ENCODE results near the gene TRIM8. TPM values are rescaled to one million over a fixed set of nuclear protein-coding genes. Genes with fewer than 3 reads are reported as not detected.

Gene TRIM8
- total RNA-seq, 2 experiments from 2014 or later, result 80.9 to 81.6 TPM

DNA sequence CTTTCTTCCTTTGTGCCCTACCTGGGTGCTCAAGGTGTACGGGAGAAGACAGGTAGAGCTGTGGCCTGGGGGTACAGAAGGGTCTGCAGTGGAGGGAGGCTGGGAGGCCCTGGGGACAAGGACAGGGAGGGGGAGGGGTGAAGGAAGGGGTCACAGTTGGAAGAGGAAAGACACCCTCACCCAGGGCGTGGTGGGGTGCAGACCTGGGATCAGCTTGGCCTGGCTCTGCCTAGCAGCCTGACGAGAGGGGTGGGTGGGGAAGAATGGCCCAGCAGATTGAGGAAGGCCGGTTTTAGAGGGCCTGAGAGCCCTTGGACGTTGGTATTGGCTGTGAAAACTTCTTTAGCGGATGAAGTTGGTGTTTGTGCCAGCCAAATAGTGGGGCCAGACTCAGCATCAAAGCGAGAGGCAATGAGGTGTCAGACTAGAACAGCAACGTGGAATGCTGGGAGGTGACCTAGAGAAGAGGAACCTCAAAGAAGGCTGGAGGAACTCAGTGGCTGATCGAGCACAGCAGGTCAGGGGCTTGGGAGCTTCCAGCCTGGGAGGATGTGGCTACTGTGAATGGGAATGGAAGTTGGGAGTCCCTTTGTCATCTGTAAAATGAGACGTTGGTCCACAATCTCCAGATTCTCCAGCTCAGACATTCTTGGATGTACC is 18.1 kb upstream of the TRIM8 start:
- CTCF ChIA-PET, result no interaction called here
- no peak overlapping the region for H3K27ac Mint-ChIP-seq
- H3K4me3 Mint-ChIP-seq, result no peak overlapping the region

DNA sequence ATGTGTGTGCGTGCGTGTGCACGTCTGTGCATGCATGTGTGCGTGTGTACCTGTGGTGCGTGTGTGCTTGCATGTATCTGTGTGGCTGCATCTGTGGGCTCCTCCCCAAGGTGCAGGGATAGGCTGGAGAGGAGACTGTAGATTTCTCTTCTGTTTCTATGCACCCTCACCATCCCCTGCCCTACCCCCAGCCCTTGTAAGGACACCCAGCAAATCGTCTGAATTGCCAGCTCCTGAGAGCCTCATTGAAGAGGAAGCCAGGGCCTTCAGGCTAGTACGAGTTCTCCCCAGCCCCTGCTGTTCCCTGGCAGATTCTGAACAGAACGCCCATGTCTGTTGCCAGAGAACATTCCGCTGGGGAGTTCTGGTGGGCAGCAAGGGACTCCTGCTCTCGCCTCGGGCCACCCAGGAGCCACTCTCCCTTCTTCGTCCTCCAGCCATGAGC is 17.0 kb upstream of the TRIM8 start:
- Mint-ChIP-seq H3K9me3 (no peaks in the 10 kb centered on the region), H3K4me3 (no peak overlapping the region), H3K4me1 (ENCODE audit: low read depth) (peaks cover 3% of the 10 kb centered on the region), H3K27me3 (no peaks in the 10 kb centered on the region), H3K36me3 (ENCODE audit: low read depth) (peaks cover 13% of the 10 kb centered on the region), H3K27ac (no peak overlapping the region)
- no peak for ATAC-seq (ENCODE audit: poor library complexity)
- ChIA-PET POLR2A (interaction anchor here (0.6 to 1.1 kb wide), 2 partner anchors 8 to 839 kb away, joined by 3 read pairs; no protein-coding TSS in a partner anchor), CTCF (no interaction called here)
- H3K36me3 ChIP-seq (ENCODE audit: insufficient read depth, low read length), result peaks cover 25% of the 10 kb centered on the region
- no peaks in the 10 kb centered on the region for H3K27me3 ChIP-seq (ENCODE audit: control insufficient read depth in 1 of 2, insufficient read depth in 2 of 2, low read length in 2 of 2)
- DNase-seq, result no peak
- H3K27ac ChIP-seq (ENCODE audit: low read depth in 1 of 2, low read length in 2 of 2), result no peak overlapping the region
- H3K4me1 ChIP-seq (ENCODE audit: insufficient read depth, low read length), result peaks cover 5% of the 10 kb centered on the region
- TF ChIP-seq, protein P1, sequence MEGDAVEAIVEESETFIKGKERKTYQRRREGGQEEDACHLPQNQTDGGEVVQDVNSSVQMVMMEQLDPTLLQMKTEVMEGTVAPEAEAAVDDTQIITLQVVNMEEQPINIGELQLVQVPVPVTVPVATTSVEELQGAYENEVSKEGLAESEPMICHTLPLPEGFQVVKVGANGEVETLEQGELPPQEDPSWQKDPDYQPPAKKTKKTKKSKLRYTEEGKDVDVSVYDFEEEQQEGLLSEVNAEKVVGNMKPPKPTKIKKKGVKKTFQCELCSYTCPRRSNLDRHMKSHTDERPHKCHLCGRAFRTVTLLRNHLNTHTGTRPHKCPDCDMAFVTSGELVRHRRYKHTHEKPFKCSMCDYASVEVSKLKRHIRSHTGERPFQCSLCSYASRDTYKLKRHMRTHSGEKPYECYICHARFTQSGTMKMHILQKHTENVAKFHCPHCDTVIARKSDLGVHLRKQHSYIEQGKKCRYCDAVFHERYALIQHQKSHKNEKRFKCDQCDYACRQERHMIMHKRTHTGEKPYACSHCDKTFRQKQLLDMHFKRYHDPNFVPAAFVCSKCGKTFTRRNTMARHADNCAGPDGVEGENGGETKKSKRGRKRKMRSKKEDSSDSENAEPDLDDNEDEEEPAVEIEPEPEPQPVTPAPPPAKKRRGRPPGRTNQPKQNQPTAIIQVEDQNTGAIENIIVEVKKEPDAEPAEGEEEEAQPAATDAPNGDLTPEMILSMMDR (IDR thresholded peaks at IDR 0.05), result no peak
- no peaks in the 10 kb centered on the region for H3K9me3 ChIP-seq (ENCODE audit: control insufficient read depth in 1 of 2, insufficient read depth in 1 of 2, low read length in 2 of 2)
- intact Hi-C loops (cut with DNase I, micrococcal nuclease), result no loop called here
- H3K4me3 ChIP-seq (ENCODE audit: low read length), result no peak overlapping the region

More for the DNA sequence above, 18.1 kb upstream of the TRIM8 start:
- intact Hi-C loops (cut with DNase I, micrococcal nuclease), result no loop called here
- H3K4me1 Mint-ChIP-seq (ENCODE audit: low read depth), result peaks cover 5% of the 10 kb centered on the region
- Histone ChIP-seq H3K36me3 (ENCODE audit: insufficient read depth, low read length) (peaks cover 27% of the 10 kb centered on the region), H3K27ac (ENCODE audit: low read depth in 1 of 2, low read length in 2 of 2) (no peak overlapping the region), H3K9me3 (ENCODE audit: control insufficient read depth in 1 of 2, insufficient read depth in 1 of 2, low read length in 2 of 2) (no peaks in the 10 kb centered on the region), H3K4me3 (ENCODE audit: low read length) (no peak overlapping the region), H3K4me1 (ENCODE audit: insufficient read depth, low read length) (peaks cover 10% of the 10 kb centered on the region), H3K27me3 (ENCODE audit: control insufficient read depth in 1 of 2, insufficient read depth in 2 of 2, low read length in 2 of 2) (no peaks in the 10 kb centered on the region)
- no peaks in the 10 kb centered on the region for H3K9me3 Mint-ChIP-seq
- POLR2A ChIA-PET, result interaction anchor here (1.1 kb wide), 1 partner anchor 10 kb away, joined by 3 read pairs; no protein-coding TSS in a partner anchor
- no peak for DNase-seq
- peaks cover 11% of the 10 kb centered on the region for H3K36me3 Mint-ChIP-seq (ENCODE audit: low read depth)
- no peaks in the 10 kb centered on the region for H3K27me3 Mint-ChIP-seq
- ATAC-seq (ENCODE audit: poor library complexity), result no peak
- TF ChIP-seq, protein P1 (IDR thresholded peaks at IDR 0.05), result no peak

DNA sequence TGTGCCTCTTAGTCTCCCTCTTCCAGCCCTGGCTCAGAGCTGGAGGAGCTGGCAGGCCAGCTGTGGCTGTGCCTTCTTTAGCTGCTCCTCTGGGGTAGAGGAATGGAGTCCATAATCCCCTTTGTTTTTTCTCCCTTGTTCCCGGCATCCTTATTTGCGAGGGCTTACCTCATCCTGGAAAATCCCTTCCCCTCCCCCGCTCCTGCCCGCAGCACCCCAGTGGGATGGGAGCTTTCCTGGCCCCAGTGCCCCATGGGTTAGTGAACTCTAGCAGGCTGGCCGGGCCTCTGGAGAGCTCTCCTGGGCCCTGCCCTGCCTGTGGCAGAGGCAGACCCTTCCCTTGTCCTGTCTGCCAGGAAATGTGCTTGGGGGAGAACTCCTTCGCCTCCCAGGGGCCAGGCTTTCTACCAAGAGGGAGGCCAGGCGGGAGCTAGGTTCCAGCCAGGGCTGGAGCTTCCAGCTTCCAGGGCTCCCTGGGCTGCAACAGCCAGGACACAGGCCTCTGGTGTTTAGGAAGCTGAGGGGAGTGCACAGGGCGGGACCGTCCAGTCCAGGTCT is 16.5 kb upstream of the TRIM8 start:
- no peaks in the 10 kb centered on the region for H3K9me3 ChIP-seq (ENCODE audit: control insufficient read depth in 1 of 2, insufficient read depth in 1 of 2, low read length in 2 of 2)
- peaks cover 10% of the 10 kb centered on the region for H3K4me1 ChIP-seq (ENCODE audit: insufficient read depth, low read length)
- ATAC-seq (ENCODE audit: poor library complexity) (no peak), DNase-seq (no peak)
- ChIA-PET CTCF (no interaction called here), POLR2A (interaction anchor here (1.4 kb wide), 1 partner anchor 16 kb away, joined by 4 read pairs; the partner anchor contains the start of gene TRIM8)
- no peak overlapping the region for H3K4me3 ChIP-seq (ENCODE audit: low read length)
- TF ChIP-seq, protein P1 (IDR thresholded peaks at IDR 0.05), result no peak
- Mint-ChIP-seq H3K4me1 (ENCODE audit: low read depth) (peaks cover 8% of the 10 kb centered on the region), H3K36me3 (ENCODE audit: low read depth) (peaks cover 13% of the 10 kb centered on the region), H3K9me3 (no peaks in the 10 kb centered on the region), H3K4me3 (no peak overlapping the region), H3K27ac (no peak overlapping the region), H3K27me3 (no peaks in the 10 kb centered on the region)
- intact Hi-C loops (cut with DNase I, micrococcal nuclease), result no loop called here
- no peak overlapping the region for H3K27ac ChIP-seq (ENCODE audit: low read depth in 1 of 2, low read length in 2 of 2)
- peaks cover 25% of the 10 kb centered on the region for H3K36me3 ChIP-seq (ENCODE audit: insufficient read depth, low read length)
- no peaks in the 10 kb centered on the region for H3K27me3 ChIP-seq (ENCODE audit: control insufficient read depth in 1 of 2, insufficient read depth in 2 of 2, low read length in 2 of 2)

Data from CD4-positive, alpha-beta T cell (primary cell).